D721Med (cell line): ENCODE data around the gene PPP1R3D.

Experiments used
- DNase-seq: peaks from one replicate; pipeline ENCODE4 v3.0.0; 2011; ENCODE audit warnings: low spot score; ENCODE audit not compliant: insufficient read length
- FAIRE-seq: peaks from 2 replicates; lab custom pipeline; 2011; peaks lifted over from hg19 to GRCh38; lab: Jason Lieb, UNC
- TF ChIP-seq, protein P1 (sequence below): IDR thresholded peaks from 2 replicates; pipeline ENCODE4 v1.5.1; 2012; ENCODE audit warnings: mild to moderate bottlenecking, control low read depth; ENCODE audit not compliant: insufficient read depth; ENCODE audit errors: missing control alignments

The PPP1R3D gene

GRCh38 chr20:59939052-59939878, 840 bp downstream of the PPP1R3D start:
- DNase-seq (no peak), FAIRE-seq (no peak)
- TF ChIP-seq, protein P1, sequence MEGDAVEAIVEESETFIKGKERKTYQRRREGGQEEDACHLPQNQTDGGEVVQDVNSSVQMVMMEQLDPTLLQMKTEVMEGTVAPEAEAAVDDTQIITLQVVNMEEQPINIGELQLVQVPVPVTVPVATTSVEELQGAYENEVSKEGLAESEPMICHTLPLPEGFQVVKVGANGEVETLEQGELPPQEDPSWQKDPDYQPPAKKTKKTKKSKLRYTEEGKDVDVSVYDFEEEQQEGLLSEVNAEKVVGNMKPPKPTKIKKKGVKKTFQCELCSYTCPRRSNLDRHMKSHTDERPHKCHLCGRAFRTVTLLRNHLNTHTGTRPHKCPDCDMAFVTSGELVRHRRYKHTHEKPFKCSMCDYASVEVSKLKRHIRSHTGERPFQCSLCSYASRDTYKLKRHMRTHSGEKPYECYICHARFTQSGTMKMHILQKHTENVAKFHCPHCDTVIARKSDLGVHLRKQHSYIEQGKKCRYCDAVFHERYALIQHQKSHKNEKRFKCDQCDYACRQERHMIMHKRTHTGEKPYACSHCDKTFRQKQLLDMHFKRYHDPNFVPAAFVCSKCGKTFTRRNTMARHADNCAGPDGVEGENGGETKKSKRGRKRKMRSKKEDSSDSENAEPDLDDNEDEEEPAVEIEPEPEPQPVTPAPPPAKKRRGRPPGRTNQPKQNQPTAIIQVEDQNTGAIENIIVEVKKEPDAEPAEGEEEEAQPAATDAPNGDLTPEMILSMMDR: no peak

DNA sequence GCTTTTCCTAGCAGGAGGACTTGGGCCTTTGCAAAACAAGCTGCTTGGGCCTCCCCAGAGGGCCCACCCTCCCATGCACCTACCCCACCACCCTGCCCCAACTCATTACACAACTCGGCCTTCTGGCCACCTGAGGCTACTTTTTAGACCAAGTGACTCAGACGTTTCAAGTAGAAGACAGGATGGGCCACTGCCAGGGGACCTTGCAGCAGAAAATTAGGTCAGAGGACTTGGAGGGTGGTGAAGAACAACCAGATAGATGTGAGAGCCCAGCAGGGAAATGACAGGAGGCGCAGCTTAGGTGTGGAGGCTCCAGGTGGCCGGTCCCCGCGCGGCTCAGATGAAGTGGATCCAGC, 1.4 kb downstream of the PPP1R3D start:
- DNase-seq: no peak
- FAIRE-seq: no peak

DNA sequence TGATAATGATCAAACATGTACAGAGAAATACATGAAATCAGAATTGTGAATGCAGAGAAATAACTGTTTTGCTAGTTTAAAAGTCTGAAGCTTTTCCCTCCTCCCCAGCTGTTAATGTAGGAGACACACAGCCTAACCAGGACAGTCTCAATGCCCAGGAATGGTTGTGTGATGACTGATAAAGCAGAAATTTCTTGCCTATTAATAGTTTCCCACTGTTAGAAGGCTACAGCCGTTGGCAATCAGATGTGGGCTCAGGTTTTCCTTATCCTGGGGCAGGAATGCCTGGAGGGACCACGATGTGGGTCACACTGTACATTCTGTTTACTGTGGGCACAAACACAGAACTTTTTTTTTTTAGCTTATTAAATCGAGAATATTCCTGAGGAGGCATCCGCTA, 1.9 kb downstream of the PPP1R3D start:
- TF ChIP-seq, protein P1: no peak
- DNase-seq (no peak), FAIRE-seq (no peak)

More for the DNA sequence above, 1.4 kb downstream of the PPP1R3D start:
- TF ChIP-seq, protein P1: no peak

DNA sequence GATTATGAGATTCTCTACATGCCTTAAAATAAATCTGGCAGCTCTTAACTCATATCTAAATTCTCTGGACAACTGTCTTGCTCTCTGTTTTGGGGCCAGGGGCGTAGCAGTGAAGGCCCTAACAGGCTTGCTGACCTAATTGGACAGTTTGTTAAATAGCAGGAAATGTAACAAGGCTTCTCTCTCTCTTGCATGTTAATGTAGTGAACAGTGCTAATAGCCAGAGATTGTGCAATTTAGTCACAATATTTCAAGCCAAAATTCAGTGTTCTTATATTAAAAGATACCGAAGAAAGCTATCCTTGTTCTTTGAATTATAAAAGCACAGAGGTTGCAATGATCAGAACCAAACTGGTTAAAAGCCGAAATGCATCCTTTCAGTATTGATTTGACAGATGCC, 3.0 kb downstream of the PPP1R3D start:
- DNase-seq: no peak
- TF ChIP-seq, protein P1: no peak
- FAIRE-seq: no peak

DNA sequence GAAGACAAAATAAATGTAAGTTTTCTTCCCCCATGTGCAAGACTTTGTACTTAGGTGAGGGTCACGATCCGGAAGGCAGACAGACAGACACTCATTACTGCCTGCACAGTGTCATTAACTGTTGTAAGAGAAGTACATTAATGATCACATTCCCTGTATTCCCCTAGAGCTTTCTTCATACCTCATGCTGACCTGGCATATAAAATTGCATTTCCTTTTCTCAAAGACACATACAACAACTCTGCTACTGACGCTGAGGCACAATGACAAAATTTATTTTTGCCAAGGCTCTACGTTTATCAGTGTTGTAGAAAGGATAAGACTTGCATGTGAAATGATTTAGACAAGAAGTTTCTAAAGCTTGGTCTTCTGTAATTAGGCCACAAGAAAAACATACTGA, 3.7 kb downstream of the PPP1R3D start:
- TF ChIP-seq, protein P1: no peak
- no peak for DNase-seq
- no peak for FAIRE-seq

- TF ChIP-seq, protein P1: no peak
- no peak for DNase-seq
- FAIRE-seq: no peak
Observed at GRCh38 chr20:59935457-59936185, 4.5 kb downstream of the PPP1R3D start.
